Measurements from ENCODE around the gene BANF2.

DNA sequence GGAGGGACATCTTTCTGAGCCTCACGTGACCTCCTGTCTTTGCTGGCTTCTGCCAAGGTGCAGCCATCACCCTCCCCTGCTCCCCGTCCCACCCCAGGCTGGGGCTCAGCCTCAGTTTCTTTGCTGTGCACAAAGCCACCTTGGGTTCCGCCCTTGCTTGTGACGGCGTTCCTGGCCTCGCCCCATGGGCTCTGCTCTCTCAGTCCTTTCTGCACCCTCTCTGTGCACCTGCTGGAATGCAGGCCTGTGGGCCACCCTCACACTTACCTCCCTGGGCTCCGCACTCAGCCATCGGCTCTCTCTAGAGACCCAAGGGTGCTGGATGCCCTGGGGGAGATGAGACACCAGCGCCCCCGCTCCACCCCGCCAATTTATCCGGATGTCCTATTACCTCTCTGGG, 28.3 kb downstream of the BANF2 start:
- TF ChIP-seq, protein P1, sequence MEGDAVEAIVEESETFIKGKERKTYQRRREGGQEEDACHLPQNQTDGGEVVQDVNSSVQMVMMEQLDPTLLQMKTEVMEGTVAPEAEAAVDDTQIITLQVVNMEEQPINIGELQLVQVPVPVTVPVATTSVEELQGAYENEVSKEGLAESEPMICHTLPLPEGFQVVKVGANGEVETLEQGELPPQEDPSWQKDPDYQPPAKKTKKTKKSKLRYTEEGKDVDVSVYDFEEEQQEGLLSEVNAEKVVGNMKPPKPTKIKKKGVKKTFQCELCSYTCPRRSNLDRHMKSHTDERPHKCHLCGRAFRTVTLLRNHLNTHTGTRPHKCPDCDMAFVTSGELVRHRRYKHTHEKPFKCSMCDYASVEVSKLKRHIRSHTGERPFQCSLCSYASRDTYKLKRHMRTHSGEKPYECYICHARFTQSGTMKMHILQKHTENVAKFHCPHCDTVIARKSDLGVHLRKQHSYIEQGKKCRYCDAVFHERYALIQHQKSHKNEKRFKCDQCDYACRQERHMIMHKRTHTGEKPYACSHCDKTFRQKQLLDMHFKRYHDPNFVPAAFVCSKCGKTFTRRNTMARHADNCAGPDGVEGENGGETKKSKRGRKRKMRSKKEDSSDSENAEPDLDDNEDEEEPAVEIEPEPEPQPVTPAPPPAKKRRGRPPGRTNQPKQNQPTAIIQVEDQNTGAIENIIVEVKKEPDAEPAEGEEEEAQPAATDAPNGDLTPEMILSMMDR (conservative IDR thresholded peaks at IDR 0.05; ENCODE audit: low read depth, low read length): no peak
- no peak for TF ChIP-seq EZH2 (IDR thresholded peaks at IDR 0.05; ENCODE audit: low read length, unreplicated experiment)

All from PC-3 (cell line).